GM12872 (cell line): Measurements from ENCODE around the gene MYBPC2.

Source experiments
- CTCF ChIP-seq: IDR thresholded peaks from 3 replicates; pipeline ENCODE4 v1.5.1; 2011; ENCODE audit warnings: low read depth, mild to moderate bottlenecking, low read length, moderate library complexity; ENCODE audit not compliant: insufficient read depth

The MYBPC2 gene

GRCh38 chr19:50492303-50493052, 59.8 kb downstream of the MYBPC2 start:
- TF ChIP-seq CTCF: no peak

GRCh38 chr19:50493171-50493570, 60.5 kb downstream of the MYBPC2 start:
- no peak for TF ChIP-seq CTCF

DNA sequence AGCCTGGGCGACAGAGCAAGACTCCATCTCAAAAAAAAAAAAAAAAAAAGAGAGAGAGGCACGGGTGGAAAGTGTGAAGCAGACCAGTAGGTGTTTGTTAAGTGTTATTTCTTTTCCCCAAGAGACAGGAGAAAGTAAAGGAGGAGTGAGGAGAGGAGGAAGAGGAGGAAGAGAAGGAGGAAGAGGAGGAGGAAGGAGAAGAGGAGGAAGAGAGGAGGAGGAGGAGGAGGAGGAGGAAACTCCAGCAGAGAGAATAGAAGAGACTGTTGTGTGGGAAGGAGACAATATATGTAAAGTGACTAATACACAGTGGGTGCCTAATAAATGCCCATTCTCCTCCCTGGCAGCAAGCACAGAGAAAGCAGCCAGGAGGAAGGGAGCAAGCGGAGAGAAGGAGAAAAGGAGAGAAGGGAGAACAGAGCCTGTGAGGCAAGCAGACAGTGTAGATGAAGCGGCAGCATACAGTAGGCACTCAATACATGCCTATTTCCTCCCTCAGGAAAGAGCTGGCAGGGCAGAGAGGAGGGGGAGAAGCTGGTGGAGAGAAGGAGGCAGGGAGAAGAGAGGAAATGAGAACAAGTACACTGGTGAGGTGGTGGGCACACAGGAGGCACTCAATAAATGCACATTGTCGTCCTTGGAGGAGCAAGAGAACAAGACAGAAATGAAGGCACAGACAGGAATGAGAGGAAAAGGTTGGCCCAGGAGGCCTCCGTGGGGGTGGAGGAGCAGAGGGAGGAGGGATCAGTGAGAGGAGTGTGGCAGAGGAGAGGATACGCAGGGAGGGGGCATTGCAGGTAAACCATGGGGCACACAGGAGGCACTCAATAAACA, 61.7 kb downstream of the MYBPC2 start:
- TF ChIP-seq CTCF: no peak

GRCh38 chr19:50495020-50495531, 62.4 kb downstream of the MYBPC2 start:
- TF ChIP-seq CTCF: no peak

DNA sequence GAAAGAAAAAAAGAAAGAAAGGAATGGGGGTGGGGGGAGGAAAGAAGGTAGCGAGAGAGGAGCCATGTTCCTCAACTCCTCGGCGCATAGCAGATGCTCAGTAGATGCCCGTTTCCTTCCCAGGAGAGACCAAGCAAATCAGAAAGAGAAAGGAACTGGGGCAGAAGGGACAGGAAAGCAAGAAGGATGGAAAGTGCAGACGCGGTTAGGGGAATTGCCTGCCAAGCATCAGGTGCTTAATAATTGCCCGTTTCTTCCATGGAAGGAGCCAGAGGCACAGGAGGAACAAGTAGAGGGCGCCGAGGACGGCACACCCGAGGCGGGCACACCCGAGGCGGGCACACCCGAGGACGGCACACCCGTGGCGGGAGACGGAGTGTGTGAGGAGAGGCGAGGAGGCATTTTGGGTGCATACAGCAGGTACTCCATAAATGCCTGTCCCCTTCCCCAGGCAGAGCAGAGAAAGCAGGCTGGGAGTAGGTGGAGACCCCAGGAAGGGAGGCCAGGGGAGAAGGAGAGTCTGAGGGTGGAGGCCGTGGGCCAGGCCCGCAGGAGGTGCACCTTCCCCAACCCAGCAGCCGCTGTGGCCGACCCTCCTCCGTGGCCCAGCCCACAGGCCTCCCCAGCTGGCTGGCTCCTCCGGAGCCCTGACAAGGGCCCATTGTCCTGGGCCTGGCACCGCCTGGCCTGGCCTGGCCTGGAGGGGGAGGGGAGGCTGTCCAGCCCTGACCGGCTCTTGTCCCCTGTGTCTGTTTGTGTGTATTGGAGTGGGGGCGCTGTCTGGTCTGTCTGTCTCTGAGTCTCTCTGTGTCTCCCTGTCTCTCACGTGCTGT, 63.7 kb downstream of the MYBPC2 start:
- TF ChIP-seq CTCF: no peak

DNA sequence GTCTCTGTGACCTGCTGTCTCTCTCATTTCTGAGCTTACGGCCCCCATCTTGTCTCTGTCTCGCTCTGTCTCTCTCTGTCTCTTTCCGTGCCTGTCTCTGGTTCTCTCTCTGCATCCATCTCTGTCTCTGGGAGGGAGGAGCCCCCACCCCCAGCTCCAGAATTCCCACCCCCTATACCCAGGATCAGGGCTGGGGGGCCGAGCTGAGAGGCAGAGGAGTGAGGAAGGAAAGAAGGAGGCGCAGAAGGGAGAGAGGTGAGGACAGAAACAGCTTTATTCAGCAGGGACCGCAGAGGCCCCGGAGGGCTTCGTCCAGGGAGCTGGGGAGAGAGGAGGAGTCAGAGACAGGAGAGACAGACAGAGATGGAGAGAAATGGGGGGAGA, 64.3 kb downstream of the MYBPC2 start:
- TF ChIP-seq CTCF: no peak
